Activated CD8-positive, alpha-beta memory T cell treated with anti-CD3 and anti-CD28 coated beads for 48 hours (primary cell): Measurements from ENCODE around the gene CDK6.

Experiments used
- DNase-seq, 3 experiments: peaks; one replicate each; pipeline ENCODE4 v3.0.0-alpha.2; 2020; ENCODE audit warnings: low read depth in 2 of 3, low spot score in 2 of 3

The CDK6 gene

DNA sequence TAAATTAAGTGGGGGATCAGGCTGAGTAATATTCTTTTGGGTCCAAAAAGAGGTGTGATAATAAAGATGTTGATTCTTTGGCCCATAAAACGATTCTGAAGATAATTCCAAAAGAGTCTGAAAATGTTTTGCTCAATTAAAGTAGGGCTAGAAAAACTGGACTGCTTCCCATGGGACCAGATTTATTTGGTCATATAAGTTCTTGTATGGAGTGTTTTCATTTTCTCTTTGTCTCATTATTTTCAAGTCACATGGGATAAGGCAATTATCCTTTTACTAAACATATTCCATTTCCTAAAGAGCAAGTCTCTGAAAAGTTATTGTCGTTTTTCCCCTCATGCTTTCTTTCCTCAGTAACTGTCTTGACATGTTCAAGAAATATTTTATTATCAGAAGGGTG is 41.5 kb downstream of the CDK6 start:
- DNase-seq: no peak

DNA sequence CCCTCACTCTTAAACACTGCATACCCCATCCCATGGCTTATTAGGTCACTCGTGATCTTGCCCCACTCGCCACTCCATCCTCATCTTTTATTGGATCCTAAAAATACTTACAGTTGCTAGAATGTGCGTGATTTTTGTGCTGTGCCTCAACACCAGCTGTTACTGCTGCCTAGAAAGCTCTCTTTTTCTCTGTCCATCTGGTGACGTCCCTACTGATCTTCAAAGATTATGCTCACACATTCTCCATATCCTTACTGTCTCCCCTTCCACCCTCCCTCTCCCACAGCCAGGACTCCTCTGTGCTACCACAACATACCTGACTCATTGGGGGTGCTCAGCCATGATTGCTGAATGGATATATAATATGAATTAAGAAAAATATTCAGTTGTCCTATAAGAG is 42.0 kb downstream of the CDK6 start:
- DNase-seq: no peak

DNA sequence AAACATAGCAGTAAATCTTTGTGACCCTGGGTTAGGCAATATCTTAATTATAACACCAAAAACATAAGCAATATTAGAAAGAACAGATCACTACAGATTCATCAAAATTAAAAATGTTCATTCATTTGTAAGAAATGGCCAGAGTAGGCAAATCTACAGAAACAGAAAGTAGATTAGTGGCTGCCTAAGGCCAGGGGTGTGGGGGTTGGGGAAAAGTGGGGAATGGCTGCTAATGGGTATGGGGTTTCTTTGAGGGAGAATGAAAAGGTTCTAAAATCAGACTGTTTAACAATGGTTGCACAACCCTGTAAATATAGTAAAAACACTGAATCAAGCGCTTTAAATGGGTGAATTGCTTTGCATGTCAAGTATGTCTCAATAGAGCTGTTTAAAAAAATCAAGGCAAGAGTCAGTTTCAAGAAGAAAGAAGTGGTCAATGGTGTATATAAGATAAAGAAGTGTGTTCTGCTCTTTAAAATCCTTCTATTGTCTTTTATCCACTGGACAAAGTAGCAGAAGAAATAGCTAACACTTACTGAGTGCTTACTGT is 42.6 kb downstream of the CDK6 start:
- no peak for DNase-seq

DNA sequence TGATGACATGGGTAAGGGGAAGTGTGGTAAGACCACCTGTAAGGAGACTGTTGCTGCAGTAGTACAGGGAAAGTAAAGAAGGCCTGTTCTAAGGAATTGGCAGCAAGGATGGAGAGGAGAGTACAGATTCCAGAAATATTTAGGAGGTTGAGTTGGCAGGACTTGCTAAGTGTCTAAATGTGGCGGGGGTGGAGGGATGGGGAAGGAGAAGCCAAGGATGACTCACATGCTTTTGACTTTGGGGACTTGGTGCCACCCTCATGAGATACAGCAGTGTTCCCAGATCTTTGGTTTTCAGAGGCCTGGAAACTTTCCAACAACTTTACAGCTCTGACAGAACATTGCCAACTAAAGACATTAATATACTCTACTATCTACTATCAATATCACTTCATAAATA is 45.4 kb downstream of the CDK6 start:
- no peak for DNase-seq

DNA sequence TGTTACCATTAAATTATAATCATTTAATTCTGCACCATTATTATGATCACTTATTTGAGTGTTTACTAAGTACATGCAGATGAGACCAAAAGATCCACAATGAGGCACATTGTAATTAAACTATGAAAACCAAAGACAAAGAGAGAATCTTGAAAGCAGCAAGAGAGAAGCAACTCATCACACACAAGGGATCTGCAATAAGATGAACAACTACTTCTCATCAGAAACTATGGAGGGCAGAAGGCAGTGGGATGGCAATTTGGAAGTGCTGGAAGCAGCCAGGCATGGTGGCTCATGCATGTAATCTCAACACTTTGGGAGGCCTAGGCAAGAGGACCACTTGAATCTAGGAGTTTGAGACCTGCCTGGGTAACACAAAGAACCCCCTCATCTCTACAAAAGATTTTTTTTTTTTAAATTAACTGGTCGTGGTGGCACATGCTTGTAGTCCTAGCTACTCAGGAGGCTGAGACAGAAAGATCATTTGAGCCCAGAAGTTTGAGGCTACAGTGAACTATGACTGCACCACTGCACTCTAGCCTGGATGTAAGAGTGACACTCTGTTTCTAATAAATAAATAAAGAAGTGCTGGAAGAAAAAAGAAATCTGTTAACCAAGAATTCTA is 47.7 kb downstream of the CDK6 start:
- DNase-seq: no peak

DNA sequence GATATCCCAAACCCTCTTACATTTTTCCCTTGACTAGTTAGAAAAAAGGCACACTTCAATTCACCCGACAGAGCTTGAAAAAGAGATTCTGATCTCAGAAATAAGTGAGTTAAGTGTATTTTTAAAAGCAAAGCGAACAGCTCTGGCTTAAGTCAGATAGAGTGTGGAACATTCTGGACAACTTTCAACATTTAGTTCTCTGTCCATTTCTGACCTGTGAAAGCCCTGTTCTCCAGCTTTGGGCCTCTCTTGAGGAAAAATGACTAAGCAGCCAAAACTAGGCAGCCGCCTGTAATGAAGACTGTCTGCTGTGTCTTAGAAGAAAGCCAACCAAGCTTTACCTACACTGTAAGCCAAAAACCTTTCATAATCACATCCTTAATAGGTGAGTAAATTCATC is 50.5 kb downstream of the CDK6 start:
- no peak for DNase-seq

DNA sequence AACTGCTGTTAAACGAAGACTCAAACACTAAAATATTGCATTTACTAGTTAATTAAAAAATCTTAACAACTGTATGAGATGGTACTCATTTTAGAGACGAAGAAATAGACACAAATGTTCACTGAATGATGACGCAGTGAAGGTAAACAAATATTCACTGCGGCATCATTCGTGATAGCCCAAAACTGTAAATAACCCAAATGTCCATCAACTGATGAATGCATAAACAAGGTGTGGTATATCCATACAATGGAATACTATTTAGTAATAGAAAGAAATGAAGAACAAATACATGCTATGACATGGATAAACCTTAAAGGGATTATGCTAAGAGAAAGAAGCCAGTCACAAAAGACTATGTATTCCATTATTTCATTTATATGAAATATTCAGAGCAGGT is 51.4 kb downstream of the CDK6 start:
- DNase-seq: no peak

DNA sequence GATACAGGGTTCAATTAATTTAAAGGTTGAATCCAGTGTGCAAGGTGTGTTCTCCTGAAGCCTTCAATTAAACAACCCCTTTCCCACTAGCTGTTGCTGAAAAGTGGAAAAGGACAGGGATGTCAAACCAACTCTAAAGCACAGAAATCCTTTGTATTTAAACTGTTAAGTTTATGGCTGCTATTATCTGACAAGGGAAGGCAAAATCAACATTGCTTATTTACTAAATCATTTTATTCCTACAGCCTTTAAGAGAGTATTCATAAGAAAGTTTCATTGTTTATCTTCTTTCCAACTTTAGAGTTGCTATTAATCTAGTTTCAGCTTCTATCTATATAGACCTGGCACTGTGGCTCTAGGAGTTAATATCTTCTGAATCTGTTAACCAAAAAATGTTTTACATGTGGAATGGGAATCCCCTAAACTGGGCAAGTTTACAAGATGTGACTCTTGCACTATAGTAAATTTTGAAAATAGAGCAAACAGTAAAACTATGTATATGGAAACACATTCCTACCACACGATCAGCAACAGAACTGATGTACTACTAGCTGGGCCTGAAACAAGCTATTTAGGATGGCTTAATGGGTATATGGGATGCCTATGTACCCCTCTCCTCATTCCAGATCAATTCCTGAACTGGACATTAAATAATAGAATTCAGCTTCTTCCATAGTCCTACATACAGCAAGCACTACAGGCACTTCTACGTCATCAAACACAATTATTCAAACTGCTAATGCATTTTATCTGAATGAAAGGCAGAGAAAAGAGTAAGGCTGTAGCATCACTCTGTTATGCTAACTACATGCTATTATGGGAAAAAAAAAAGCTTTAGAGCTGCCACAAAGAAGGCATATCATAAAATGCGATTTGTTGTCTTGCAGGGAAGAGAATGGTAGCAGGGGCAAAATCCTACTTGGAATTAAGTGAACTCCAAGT is 52.8 kb downstream of the CDK6 start:
- no peak for DNase-seq

DNA sequence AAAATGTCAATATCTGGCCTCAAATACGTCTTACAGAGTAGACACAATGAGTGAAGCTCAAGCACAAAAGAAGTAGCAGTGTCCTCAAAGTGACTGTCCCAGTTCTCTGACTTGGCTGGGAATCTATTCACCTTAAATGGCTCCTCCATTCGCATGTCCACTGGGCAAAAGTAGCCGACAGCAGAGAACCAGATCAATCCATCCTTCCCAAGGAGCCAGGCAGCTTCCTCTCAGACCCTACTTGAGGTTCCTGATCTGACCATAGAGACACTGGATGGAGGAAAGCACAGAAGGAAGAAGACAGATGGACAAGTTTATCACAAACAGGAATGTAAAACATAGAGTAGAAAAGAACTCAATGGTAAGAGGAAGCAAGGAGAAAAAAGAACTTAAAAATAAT is 53.5 kb downstream of the CDK6 start:
- no peak for DNase-seq

DNA sequence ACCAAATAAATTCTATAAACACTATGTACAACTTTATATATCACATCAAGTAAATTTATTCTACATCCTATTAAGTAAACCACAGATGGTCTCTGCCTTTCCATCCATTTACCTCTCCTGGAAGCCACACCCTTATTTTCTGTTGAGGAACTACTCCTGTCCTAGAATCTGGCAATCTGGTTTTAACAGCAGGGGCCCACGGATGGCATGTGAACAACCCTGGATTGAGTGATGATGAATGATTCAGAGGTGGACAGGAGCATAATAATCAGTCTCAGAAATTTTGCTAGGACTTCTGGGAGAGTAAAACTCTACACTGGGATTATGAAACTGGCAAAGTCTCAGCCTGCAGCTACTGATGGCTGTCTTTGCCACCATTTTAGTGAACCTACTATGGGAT is 54.1 kb downstream of the CDK6 start:
- no peak for DNase-seq

DNA sequence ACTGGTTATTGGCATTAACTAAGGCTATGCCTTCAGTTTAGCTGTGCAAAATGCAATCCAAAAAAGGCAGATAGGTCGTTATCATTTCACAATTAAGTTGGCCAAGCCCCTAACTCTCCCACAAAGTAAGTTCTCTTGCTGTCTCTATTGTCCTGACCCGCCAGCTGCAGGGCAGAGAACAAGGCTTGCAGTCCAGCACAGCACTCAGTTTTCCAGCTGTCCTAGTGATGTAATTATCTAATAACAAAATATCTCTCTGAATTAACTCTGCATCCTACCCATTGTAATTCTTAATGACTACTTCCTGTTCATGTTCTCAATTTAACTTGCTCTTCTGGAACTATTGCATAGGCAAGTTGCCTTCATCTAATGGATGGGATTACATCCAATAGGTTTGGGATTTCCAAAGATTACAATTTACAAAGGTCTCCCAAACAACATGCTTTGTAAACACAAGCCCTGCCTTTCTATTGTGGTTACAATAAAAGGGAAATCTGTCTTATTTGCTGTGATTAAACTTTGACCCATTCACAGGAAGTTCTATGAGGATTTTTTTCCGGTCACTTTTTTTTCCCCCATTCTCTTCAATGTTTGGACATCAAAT is 55.2 kb downstream of the CDK6 start:
- DNase-seq: no peak

DNA sequence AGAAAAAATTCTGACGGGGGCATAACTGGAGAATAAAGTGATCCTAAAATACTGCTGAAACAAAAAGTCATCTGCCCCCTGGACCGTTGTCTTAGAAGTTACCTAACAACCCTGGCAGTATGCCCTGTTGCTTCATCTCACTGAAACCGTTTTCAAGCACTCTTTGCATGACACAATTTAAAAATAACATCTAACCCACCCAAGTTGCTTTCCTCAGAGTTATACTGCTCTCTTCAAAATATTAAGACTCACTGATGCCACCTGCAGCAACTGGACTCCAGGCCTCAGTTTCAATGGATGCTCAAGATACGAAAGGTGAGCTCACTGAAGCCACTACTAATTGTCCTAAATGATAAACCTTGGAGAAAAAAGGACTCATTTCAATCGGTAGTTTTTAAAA is 57.4 kb downstream of the CDK6 start:
- no peak for DNase-seq

DNA sequence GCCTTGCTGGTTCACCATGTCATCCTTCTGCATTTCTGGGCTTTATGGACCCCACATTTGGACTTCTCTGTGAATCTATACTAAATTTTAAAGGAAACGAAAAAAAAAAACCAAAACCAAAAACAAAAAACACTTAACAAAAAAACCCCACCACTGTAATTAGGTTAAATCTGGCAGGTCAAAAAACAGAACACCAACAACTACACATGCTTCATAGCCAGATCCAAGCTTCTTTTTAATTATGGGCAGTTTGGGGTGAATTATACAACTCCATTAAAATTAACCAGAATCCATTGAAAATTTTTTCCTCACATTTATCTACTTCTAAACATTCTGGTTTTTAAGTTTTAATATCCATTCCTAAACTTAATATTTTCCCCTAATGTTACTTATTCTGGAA is 58.4 kb downstream of the CDK6 start:
- no peak for DNase-seq

DNA sequence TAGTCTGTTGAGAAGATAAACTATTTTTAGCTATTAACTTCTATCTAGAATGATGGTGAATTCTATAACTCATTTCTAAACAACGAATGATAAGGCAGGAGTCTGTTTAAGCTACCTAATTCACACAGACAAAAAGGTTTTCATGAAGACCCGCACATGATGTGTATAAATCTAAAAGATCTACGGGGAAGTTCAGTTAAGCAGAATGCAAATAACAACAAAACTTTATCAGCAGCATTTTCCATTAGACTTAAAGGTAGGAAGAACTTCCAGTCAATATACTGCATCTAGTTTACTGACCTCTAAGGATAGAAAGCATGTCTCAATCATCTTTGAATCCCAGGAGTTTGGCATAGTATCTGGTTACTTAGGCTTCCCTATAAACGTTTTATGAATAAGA is 62.6 kb downstream of the CDK6 start:
- no peak for DNase-seq

DNA sequence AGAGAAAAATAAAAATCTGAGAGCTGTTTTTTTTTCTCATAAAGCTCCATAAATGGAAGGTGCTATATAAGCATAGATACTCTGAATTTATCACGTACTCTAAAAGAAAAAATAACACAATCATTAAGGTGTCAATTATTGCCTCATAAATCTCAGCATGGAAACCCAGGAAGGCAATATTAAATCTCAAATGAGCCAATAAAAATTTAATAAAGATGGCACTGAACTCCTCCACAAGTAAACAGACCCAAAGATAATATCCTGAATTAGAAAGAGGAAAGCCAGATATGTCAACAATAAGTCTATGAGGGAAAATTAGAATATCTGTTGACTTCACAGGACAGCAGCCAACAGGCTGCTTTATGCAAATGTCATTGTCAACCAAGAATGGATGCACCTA is 66.5 kb downstream of the CDK6 start:
- no peak for DNase-seq

DNA sequence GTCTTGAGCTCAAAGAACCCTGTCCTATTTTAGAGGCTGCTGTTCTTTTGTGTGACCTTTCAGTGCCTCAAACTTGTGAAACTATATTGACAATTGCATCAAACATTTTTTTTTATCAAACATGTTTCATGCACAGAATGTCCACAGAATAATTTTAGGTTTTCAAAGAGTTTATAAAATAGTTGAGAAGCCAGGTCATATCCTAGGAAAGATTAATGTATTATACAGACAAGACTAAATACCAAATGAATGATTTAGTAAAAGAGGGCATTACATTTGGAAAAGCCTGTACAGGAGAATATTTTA is 67.0 kb downstream of the CDK6 start:
- DNase-seq: no peak

DNA sequence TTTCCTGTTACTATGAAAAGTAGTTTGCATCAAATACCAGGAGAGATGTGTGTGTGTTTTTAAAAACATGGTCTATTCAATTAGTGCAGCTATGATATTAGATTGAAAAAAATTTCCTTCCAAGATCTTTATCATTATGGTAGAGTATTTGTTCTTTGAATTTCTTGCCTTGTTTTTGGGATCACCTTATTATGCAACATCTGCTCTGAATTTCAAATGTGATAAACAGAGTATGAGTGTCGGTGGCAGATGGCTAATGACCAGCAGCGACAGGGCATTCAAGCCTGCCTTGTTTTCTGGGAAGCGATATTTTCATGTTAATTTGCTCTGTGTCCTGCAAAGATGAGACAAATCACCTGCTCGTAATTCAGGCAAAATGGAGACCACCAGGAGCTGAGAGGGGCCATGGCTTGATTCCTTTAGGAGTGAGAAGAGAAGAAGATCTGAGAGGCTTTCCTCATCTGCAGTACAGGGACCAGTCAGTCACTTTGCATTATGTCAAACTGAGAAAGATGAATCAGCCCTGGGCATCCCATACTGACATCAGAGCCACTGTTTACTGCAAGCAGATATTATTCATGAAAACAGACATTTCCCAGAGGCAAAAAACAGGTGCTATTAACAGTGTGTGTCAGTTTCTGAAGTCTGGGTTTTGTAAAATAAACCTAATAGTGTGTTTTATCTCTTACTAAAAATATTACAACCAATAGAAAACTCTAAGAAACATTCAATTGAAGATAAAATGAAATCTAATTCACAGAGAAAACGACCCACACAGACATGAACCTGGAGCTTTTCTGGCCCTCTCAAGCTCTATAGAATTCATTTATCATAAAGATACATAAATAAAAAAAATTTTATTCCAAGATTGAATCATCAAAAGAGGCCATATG is 67.6 kb downstream of the CDK6 start:
- DNase-seq: no peak

DNA sequence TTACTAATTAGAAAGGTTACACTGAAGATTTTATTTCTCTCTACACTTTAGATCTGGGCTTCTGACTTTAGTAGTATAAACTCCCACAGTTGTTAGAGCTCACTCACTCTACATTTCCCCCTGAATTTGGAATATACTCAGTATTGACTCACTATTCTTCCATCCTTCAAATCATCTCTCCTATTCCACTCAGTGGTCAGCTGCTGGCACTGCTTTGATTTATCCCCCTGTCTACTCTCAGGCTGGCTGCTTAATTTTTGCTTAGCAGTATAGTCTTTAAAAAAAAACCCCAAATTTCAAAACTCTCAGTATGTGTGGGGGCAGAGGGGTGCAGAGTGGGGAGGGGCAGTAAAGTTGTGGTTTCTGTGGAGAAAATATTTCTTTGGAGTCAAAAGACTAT is 68.9 kb downstream of the CDK6 start:
- DNase-seq: no peak

DNA sequence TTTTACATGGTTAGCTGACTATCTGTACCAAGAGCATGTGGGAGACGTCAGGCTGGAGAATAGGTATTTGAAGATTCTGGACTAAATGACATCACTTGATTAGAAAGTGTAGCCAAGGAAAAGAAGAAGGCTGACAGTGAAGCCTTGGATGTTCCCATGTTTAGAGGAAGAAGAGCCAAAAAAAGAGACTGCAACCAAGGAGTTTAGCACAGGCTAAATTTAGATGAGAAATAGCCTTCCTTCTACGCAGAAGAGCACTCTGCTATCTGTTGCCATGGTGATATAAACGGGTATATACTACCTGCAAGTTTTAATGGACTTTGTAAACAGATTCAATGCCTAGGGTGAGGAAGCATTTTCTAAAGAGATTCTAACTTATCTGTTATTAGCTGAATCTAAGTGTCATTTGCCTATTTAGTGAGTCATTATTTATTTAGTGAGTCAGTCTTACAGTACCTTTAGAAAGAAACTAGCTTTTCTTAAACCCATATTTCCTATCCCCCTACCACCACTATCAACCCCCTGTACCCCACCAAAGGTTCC is 69.8 kb downstream of the CDK6 start:
- no peak for DNase-seq

DNA sequence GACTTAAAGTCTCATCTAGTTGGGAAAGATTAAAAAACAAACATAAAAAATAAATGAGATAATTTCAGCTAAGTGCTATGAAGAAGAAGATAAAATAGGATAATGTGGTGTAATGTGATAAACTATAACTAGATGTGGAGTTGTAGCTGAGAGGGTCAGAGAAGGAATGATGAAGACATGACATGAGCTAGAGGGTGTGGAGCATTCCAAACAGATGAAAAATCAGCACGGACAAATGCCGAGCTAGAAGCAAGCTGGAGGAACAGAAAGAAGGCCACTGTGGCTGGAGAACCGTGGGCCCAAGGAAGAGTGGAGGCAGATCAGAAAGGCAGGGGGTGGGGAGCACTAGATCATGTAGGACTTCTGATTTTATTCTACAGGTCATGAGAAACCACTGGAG is 70.6 kb downstream of the CDK6 start:
- no peak for DNase-seq
